Esophagus muscularis mucosa (tissue), 4 donors: ENCODE measurements around the gene DAPK1. TPM values are rescaled to one million over a fixed set of nuclear protein-coding genes. Genes with fewer than 3 reads are reported as not detected.

Experiments
- DNase-seq: peaks from one replicate; pipeline ENCODE4 v3.0.0-alpha.2; 2017; ENCODE audit errors: extremely low spot score
- H3K27ac ChIP-seq, 4 donors: fragments of 200-600 bp; sonication (generic); replicated peaks in 1 of 4; 1 replicate in 3 of 4; 2 replicates in 1 of 4; pipeline ENCODE4 v1.5.1; 2016 to 2019; ENCODE audit warnings: mild to moderate bottlenecking in 1 of 4
- H3K27me3 ChIP-seq, 4 donors: fragments of 200-600 bp; sonication (generic); one replicate each; pipeline versions ENCODE4 v1.5.1 to v1.6.0; 2016 to 2019
- H3K36me3 ChIP-seq, 4 donors: fragments of 200-600 bp; sonication (generic); one replicate each; pipeline ENCODE4 v1.5.1; 2016 to 2019
- H3K4me1 ChIP-seq, 4 donors: fragments of 200-600 bp; sonication (generic); one replicate each; pipeline ENCODE4 v1.5.1; 2016 to 2019
- H3K4me3 ChIP-seq, 4 donors: fragments of 200-600 bp; sonication (generic); 1 replicate in 2 of 4; 2 replicates in 2 of 4; pipeline ENCODE4 v1.5.1; 2016 to 2019; ENCODE audit warnings: mild to moderate bottlenecking in 4 of 4, moderate library complexity in 1 of 4
- H3K9me3 ChIP-seq, 4 donors: fragments of 200-600 bp; sonication (generic); 1 replicate in 3 of 4; 2 replicates in 1 of 4; pipeline ENCODE4 v1.5.1; 2016 to 2019
- EP300 ChIP-seq: sonication (generic); formaldehyde crosslinking; IDR thresholded peaks from one replicate; pipeline ENCODE4 v1.6.1; 2017; ENCODE audit warnings: antibody characterized with exemption
- POLR2A ChIP-seq: fragments of 450-650 bp; IDR thresholded peaks from one replicate; pipeline ENCODE4 v1.6.1; 2017; ENCODE audit warnings: antibody characterized with exemption, moderate library complexity, mild to moderate bottlenecking, low read depth
- POLR2AphosphoS5 ChIP-seq, 2 donors: sonication (generic); formaldehyde crosslinking; IDR thresholded peaks; one replicate each; pipeline ENCODE4 v1.6.1; 2017; ENCODE audit warnings: antibody characterized with exemption in 2 of 2
- WGBS: methylation state at CpG from one replicate; pipeline ENCODE4 v1.1.5; 2018; 5-methylcytosine and 5-hydroxymethylcytosine counted together
- intact Hi-C: fragments of 100-400 bp; cut with DNase I; formaldehyde crosslinking; loops from one replicate; pipeline ENCODE4 v1.15.1; 2023
- total RNA-seq, 4 donors: library from RNA; depleted of rRNA; stranded (reverse); fragments of >200 nt; gene quantifications; one replicate each; pipeline versions ENCODE4 v1.1.0 to v1.2.1, GENCODE V29; 2016
- TF ChIP-seq, protein P1 (sequence below), 3 experiments: fragments of 200-600 bp in 2 of 3; fragments of 450-650 bp in 1 of 3; sonication (generic) in 2 of 3; IDR thresholded peaks; one replicate each; pipeline ENCODE4 v1.5.1; 2017 to 2019; ENCODE audit warnings: antibody characterized with exemption in 3 of 3, mild to moderate bottlenecking in 2 of 3, moderate library complexity in 1 of 3

DAPK1 gene
- total RNA-seq, 4 donors from 2014 or later = 51.7 to 96.8 (median 80.7) TPM

DNA sequence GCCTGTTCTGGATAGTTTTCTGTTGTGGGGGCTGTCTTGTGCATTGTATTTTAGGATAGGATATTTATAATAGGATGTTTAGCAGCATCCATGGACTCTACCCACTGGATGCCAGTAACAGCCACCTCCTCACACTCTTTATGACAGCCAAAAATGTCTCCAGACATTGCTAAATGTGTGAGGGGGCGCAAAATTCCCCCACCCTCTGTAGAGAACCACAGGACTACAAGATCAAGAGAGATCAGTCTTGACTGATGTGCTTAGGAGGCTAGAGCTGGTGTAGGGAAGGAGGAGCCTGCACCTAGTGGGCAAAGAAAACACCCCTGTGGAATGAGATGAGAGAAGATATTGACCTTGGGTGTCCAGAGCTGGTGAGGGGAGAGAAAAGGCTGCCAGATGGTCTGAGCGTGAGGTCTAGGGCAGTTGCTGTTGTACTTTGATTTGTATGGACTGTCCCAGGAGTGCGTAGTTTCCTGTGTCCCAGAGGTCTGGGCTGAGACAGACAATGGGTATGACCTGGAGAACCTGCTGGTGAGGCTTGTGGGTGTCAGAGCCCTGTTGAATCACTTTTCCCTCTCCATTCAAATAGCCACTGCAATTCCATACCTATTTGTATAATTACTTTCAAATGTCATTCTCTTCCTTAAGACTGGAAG is 16.3 kb downstream of the DAPK1 start:
- TF ChIP-seq EP300 (no peak), POLR2A (no peak)
- TF ChIP-seq, protein P1, sequence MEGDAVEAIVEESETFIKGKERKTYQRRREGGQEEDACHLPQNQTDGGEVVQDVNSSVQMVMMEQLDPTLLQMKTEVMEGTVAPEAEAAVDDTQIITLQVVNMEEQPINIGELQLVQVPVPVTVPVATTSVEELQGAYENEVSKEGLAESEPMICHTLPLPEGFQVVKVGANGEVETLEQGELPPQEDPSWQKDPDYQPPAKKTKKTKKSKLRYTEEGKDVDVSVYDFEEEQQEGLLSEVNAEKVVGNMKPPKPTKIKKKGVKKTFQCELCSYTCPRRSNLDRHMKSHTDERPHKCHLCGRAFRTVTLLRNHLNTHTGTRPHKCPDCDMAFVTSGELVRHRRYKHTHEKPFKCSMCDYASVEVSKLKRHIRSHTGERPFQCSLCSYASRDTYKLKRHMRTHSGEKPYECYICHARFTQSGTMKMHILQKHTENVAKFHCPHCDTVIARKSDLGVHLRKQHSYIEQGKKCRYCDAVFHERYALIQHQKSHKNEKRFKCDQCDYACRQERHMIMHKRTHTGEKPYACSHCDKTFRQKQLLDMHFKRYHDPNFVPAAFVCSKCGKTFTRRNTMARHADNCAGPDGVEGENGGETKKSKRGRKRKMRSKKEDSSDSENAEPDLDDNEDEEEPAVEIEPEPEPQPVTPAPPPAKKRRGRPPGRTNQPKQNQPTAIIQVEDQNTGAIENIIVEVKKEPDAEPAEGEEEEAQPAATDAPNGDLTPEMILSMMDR (IDR thresholded peaks at IDR 0.05) = no peak
- 96% methylated on average over 3 of the region's 3 CpGs for WGBS
- H3K27me3 ChIP-seq = no peaks in the 10 kb centered on the region
- peaks cover 20 to 90% (median 84%) of the 10 kb centered on the region in 4 donors for H3K4me1 ChIP-seq
- H3K36me3 ChIP-seq = no peaks in the 10 kb centered on the region
- H3K4me3 ChIP-seq = no peak overlapping the region
- intact Hi-C loops = no loop called here
- H3K9me3 ChIP-seq = no peaks in the 10 kb centered on the region
- H3K27ac ChIP-seq = peak overlapping the region in 2 of 4 donors; percentile 51 to 61
- no peak for DNase-seq

DNA sequence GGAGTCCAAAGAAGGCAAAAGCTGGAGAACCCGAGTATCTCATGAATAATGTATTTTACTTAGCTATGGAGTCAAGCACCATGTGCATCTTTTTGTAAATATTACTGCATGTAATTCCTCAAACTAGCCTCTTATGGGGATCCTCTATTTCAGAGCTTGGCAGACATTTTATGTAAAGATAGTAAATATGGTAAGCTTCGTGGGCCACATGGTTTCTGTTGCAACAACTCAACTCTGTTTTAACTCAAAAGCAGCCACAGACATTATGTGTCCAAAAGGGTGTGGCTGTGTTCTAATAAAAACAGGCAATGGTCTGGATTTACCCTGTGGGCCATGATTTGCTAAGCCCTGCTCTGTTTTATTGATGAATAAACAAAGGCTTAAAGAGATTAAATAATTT is 17.3 kb downstream of the DAPK1 start:
- H3K27ac ChIP-seq = peak overlapping the region; percentile 39 to 62 (median 56)
- H3K4me1 ChIP-seq = peaks cover 26 to 90% (median 84%) of the 10 kb centered on the region in 4 donors
- no peaks in the 10 kb centered on the region for H3K27me3 ChIP-seq
- 43% methylated on average over 2 of the region's 2 CpGs for WGBS
- no peak for DNase-seq
- H3K4me3 ChIP-seq = no peak overlapping the region
- TF ChIP-seq POLR2AphosphoS5 (IDR thresholded peaks at IDR 0.05) (no peak), EP300 (no peak), POLR2A (no peak)
- TF ChIP-seq, protein P1 (IDR thresholded peaks at IDR 0.05) = no peak
- no peaks in the 10 kb centered on the region for H3K9me3 ChIP-seq
- H3K36me3 ChIP-seq = no peaks in the 10 kb centered on the region
- intact Hi-C loops = no loop called here

DNA sequence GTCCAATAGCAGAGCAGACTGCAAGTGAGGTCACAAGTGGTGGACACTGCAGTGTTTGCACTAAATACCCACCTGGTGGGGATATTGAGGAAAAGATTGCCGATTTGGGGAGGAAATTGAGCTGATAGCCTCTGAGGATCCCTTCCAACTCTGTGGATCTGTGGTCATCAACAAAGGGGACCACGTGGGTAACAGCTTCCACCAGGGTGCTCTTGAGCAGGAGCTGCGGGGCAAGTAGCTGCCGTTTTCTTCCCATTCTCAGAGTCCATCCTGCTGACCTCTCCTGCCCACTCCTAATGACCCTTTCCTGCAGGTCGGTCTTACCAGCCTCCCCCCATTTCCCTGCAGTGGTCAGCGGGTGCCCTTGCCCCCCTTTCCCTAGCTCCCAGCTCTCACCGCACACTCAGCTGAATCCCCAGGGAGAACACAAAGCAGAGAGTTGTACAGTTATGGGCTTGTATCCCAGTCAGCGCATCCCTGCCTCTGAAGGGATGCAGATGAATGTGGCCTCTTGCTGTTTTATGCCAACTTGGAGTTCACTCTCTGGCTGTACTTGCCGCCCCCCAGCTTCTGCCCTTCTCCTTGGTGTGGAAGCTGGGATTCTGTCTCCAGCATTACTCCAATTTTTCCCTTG is 18.0 kb downstream of the DAPK1 start:
- Histone ChIP-seq H3K27ac (peak overlapping the region; percentile 39 to 62 (median 56)), H3K36me3 (no peaks in the 10 kb centered on the region), H3K4me1 (peaks cover 26 to 90% (median 84%) of the 10 kb centered on the region in 4 donors), H3K27me3 (no peaks in the 10 kb centered on the region), H3K9me3 (no peaks in the 10 kb centered on the region), H3K4me3 (no peak overlapping the region)
- no peak for TF ChIP-seq POLR2AphosphoS5 (IDR thresholded peaks at IDR 0.05)
- TF ChIP-seq EP300 = no peak
- no peak for TF ChIP-seq POLR2A
- intact Hi-C loops = no loop called here
- no peak for DNase-seq
- 88% methylated on average over 8 of the region's 9 CpGs for WGBS

DNA sequence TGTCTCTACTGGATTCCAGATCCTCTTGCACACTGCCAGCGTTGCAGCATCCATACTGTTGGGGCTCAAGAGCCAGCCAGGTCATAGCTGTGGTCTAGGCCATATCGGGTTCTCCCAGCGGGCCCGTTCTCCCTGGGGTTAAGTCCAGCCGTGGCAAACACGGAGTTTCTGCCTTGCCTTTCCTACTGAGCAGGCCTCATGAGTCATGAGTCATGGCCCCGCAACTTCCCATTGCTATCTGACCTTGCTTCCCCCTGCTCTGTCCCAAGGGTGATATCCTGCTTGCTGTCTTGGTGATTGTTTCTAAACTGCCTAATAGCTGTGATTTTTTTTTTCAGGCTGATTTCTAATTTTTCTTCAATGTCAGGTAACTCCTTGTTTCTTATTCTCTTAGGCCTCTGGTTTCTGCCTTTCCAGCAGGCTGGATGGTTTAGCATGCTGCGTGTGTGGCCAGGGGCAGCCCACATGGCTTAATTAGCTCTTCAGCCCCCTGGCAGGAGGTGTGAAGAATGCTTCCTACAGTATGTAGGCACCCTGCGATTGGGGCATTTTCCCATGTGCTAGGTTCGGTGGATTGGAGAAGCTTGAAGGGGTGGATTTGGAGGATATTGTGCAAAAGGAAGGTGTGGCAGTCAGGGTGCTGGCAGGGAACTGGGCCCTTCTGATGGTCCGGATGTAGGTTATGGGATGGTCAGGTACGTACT is 18.7 kb downstream of the DAPK1 start:
- Histone ChIP-seq H3K9me3 (no peaks in the 10 kb centered on the region), H3K4me3 (no peak overlapping the region), H3K27me3 (no peaks in the 10 kb centered on the region), H3K36me3 (no peaks in the 10 kb centered on the region), H3K27ac (peak overlapping the region; percentile 39 to 62 (median 56)), H3K4me1 (peaks cover 26 to 91% (median 83%) of the 10 kb centered on the region in 4 donors)
- TF ChIP-seq POLR2A (no peak), EP300 (no peak), POLR2AphosphoS5 (IDR thresholded peaks at IDR 0.05) (peak in 1 of 2 donors; percentile 34)
- no peak for DNase-seq
- intact Hi-C loops = no loop called here
- WGBS = 71% methylated on average over 12 of the region's 12 CpGs

DNA sequence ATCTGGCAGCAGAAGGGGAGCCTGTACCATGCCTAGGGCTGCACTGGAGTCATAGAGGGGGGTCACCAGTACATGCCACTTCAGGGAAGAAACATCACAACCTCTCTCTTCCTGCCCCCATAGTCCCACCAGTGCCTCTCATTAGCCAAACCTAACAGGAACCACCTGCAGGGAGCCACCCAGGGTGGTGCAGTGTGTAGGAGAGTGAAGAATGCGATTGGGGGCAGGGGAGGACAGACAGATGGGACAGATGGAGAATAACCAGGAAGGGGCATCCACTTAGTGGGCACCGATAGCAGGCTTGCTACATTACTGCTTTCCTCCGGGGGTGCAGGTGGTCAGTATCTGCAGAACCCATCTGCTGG is 19.2 kb downstream of the DAPK1 start:
- DNase-seq = peak; percentile 50
- WGBS = 54% methylated on average over 3 of the region's 3 CpGs
- Histone ChIP-seq H3K27me3 (no peaks in the 10 kb centered on the region), H3K36me3 (no peaks in the 10 kb centered on the region), H3K9me3 (no peaks in the 10 kb centered on the region), H3K4me1 (peaks cover 26 to 88% (median 83%) of the 10 kb centered on the region in 4 donors), H3K27ac (peak overlapping the region in 2 of 4 donors; percentile 51 to 61), H3K4me3 (no peak overlapping the region)
- TF ChIP-seq, protein P1 (IDR thresholded peaks at IDR 0.05) = no peak
- TF ChIP-seq POLR2A (no peak), POLR2AphosphoS5 (IDR thresholded peaks at IDR 0.05) (no peak), EP300 (no peak)
- intact Hi-C loops = no loop called here
